ENCODE measurements around the gene MEF2C. TPM values are rescaled to one million over a fixed set of nuclear protein-coding genes. Genes with fewer than 3 reads are reported as not detected.

MEF2C gene
- total RNA-seq, 4 donors from 2014 or later, result 51.0 to 78.6 (median 65.7) TPM

GRCh38 chr5:88743231-88743834, 139.7 kb downstream of the MEF2C start:
- Histone ChIP-seq H3K4me1 (peaks cover 12 to 16% of the 10 kb centered on the region in 2 donors), H3K27ac (peak overlapping the region in 1 of 3 donors; percentile 2), H3K4me3 (replicated peaks in 1 of 3) (no peak overlapping the region), H3K36me3 (peaks cover 0 to 3% of the 10 kb centered on the region in 2 donors), H3K9me3 (no peaks in the 10 kb centered on the region), H3K27me3 (no peaks in the 10 kb centered on the region)
- intact Hi-C loops (cut with DNase I), result no loop called here
- no peak for TF ChIP-seq POLR2A (IDR thresholded peaks at IDR 0.05)
- TF ChIP-seq CTCF (IDR thresholded peaks at IDR 0.05), result no peak
- 62 to 74% methylated on average over 2 of the region's 2 CpGs for WGBS, 2 donors
- DNase-seq, result no peak

- H3K27me3 ChIP-seq, result no peaks in the 10 kb centered on the region
- peaks cover 12 to 16% of the 10 kb centered on the region in 2 donors for H3K4me1 ChIP-seq
- intact Hi-C loops (cut with DNase I), result no loop called here
- H3K9me3 ChIP-seq, result no peaks in the 10 kb centered on the region
- TF ChIP-seq POLR2A (IDR thresholded peaks at IDR 0.05) (no peak), CTCF (IDR thresholded peaks at IDR 0.05) (no peak)
- H3K4me3 ChIP-seq (replicated peaks in 1 of 3), result no peak overlapping the region
- DNase-seq, result no peak
- peaks cover 0 to 3% of the 10 kb centered on the region in 2 donors for H3K36me3 ChIP-seq
- 66 to 82% methylated on average over 1 of the region's 1 CpG for WGBS, 2 donors
- H3K27ac ChIP-seq, result no peak overlapping the region
These were observed 141.0 kb downstream of the MEF2C start for GRCh38 chr5:88741964-88742363.

- TF ChIP-seq POLR2A (IDR thresholded peaks at IDR 0.05) (no peak), CTCF (IDR thresholded peaks at IDR 0.05) (no peak)
- WGBS, 2 donors, result 83 to 88% methylated on average over 5 of the region's 5 CpGs
- no peak overlapping the region for H3K4me3 ChIP-seq (replicated peaks in 1 of 3)
- H3K36me3 ChIP-seq, result no peaks in the 10 kb centered on the region
- H3K4me1 ChIP-seq, result peaks cover 12 to 16% of the 10 kb centered on the region in 2 donors
- DNase-seq, result no peak
- intact Hi-C loops (cut with DNase I), result no loop called here
- no peaks in the 10 kb centered on the region for H3K27me3 ChIP-seq
- H3K27ac ChIP-seq, result no peak overlapping the region
- no peaks in the 10 kb centered on the region for H3K9me3 ChIP-seq
These were observed 142.3 kb downstream of the MEF2C start for GRCh38 chr5:88740604-88741185.

- intact Hi-C loops (cut with DNase I), result loop anchor here (10.0 kb wide), 1 partner anchor 148 kb away; the partner anchor contains the start of gene MEF2C
- H3K9me3 ChIP-seq, result no peaks in the 10 kb centered on the region
- H3K27ac ChIP-seq, result no peak overlapping the region
- H3K4me1 ChIP-seq, result peaks cover 0 to 12% of the 10 kb centered on the region in 2 donors
- no peaks in the 10 kb centered on the region for H3K27me3 ChIP-seq
- 86 to 91% methylated on average over 1 of the region's 2 CpGs for WGBS, 2 donors
- no peaks in the 10 kb centered on the region for H3K36me3 ChIP-seq
- TF ChIP-seq POLR2A (IDR thresholded peaks at IDR 0.05), result no peak
- TF ChIP-seq CTCF (IDR thresholded peaks at IDR 0.05), result no peak
- H3K4me3 ChIP-seq (replicated peaks in 1 of 3), result no peak overlapping the region
- no peak for DNase-seq
These were observed 146.5 kb downstream of the MEF2C start for GRCh38 chr5:88736494-88736893.

GRCh38 chr5:88734983-88735382, 148.0 kb downstream of the MEF2C start:
- Histone ChIP-seq H3K4me3 (replicated peaks in 1 of 3) (no peak overlapping the region), H3K27me3 (no peaks in the 10 kb centered on the region), H3K27ac (peak overlapping the region in 1 of 3 donors; percentile 69), H3K4me1 (peaks cover 0 to 12% of the 10 kb centered on the region in 2 donors), H3K9me3 (no peaks in the 10 kb centered on the region), H3K36me3 (no peaks in the 10 kb centered on the region)
- no peak for DNase-seq
- no peak for TF ChIP-seq POLR2A (IDR thresholded peaks at IDR 0.05)
- TF ChIP-seq CTCF (IDR thresholded peaks at IDR 0.05), result no peak
- intact Hi-C loops (cut with DNase I), result loop anchor here (10.0 kb wide), 1 partner anchor 150 kb away; the partner anchor contains the start of gene MEF2C
- WGBS, 2 donors, result 85 to 86% methylated on average over 7 of the region's 7 CpGs
